HG02840 (cell line): ENCODE data around the gene FSTL1.

Experiments
- ATAC-seq: cut with Tn5 transposase; IDR thresholded peaks from one replicate; pipeline ENCODE4 v1.9.1; 2021; ENCODE audit warnings: mild to moderate bottlenecking, moderate library complexity, moderate number of reproducible peaks; ENCODE audit not compliant: unreplicated experiment, low FRiP score

FSTL1 gene

DNA sequence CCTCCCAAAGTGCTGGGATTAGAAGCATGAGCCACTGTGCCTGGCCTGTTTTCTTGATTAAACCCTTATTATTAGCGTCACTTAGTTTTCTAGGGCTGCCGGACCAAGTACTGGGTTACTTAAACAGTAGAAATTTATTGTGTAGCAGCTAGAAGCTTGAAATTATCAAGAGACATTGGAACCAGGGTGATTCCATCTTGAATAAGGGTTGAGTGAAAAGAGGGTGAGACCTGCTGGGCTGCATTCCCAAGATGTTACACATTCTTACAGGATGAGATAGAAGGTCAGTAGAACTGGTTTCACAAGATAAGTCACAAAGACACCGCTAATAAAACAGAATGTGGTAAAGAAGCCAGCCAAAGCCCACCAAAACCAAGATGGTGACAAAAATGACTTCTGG, 18.6 kb upstream of the FSTL1 start:
- ATAC-seq: no peak

DNA sequence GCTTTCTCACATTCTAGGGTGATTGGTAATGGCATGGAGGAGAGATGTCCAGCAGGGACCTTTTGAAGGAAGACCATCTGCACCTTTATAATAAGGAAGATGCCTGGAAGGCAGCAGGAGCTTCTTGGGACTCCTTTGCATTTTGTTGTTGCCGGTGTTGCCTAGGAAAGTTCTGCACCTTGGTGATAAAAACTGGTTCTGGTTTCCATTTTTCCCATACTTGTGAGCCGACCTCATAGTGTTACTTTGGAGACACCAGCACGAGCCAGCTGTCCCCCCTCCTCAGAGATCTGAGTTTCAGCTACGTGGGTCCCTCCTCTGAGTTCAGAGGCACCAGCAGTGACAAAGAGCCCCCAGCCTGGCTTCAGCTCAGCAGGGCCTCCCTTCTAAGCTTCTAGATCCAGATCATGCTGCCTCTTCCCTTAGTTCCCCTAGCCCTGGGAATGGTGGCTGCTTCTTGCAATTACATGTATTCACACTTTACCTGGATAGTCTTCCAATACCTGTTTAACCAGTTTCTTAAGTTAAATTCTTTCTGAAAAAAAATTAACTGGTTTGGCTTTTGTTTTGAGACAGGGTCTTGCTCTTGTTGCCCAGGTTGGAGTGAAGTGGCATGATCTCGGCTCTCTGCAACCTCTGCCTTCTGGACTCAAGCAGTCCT, 18.0 kb upstream of the FSTL1 start:
- ATAC-seq: no peak

DNA sequence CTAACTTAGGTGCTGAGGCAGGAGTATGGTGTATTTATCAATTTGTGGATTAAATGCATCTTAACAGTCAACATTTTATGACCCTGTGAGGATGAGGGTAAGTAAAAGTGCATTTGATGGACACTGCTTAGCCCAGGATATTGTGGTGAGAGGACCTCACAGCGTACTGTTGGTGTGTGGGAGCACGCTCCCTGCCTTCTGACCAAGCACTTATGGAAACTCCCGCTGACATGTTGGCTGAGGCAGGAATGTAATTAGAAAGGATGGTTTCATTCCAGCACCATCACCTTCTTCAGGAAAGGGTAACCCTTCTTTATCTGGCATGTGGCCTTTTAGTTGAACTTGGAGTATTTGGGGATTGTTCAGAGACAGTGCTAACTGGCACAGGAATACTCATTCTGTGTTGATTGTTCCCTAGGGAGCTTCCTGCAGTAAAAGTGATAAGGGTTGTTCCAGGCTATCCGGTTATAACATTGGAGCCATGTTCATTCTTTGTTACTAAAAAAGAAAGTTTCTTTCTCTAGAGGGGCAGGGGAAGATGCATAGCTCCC, 11.7 kb upstream of the FSTL1 start:
- no peak for ATAC-seq

DNA sequence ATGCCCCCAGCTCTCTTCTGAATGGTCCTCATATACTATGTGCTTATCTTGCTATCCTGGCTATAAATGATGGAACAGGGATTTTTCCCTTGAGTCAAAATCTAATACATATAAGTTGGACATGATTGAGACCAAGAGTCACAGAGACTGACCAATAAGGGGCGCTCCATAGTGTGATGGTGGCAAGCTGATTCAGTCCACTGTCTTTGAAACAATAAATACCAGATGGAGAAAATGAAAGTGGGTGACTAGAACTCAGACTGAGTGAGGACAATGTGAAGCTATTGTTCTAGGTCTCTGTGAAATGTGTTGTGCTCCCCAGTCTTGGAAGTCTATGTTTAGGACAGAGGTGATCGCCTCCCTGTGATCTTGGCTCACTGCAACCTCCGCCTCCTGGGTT, 10.6 kb upstream of the FSTL1 start:
- ATAC-seq: no peak

DNA sequence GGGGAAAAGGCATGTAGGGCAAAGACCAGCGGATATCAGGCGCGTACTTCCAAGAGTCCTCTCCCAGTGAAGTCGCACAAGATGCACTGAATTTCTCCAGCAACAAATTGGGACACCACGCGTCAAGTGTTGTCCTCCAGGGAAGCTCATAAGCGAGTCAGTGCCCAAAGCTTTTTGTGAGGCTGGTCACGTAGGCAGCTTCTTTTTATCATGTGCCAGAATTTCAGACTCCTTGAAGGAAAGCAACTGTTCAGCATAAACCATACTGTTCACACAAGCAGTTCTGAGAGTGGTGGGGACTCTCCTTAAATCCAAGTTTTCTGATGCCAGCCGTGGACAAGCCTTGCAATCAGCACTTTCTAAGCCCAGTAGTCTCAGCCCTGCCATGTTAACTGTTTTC, 10.1 kb upstream of the FSTL1 start:
- no peak for ATAC-seq

DNA sequence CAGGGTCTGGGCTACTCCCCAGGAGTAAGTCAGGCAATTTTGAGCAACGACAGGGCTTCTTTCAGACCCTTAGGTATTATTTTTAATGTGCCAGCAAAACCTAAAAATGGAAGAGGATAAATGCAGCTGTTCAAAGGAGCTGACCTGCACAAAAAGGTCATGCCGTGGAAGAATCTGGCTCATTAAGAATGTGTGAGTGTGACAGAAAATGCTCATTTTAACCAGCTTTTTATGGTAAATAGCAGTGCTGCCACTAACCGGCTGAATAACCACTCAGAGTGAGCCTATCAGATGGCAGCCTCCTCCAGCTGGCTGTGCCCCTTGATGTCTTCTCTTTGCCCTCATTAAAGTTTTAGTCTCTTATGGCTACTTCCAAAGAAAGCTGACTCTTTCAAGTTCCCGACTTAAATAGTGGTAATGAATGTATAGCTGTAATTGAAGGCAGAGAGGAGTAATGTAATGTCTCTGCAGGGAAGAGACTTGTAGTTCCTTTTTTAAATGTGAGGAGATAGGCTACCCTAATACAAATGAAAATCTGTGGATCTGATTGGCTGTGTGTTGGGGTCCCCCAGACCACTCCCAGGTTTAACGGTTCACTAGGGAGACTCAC, 9.5 kb upstream of the FSTL1 start:
- ATAC-seq: no peak

DNA sequence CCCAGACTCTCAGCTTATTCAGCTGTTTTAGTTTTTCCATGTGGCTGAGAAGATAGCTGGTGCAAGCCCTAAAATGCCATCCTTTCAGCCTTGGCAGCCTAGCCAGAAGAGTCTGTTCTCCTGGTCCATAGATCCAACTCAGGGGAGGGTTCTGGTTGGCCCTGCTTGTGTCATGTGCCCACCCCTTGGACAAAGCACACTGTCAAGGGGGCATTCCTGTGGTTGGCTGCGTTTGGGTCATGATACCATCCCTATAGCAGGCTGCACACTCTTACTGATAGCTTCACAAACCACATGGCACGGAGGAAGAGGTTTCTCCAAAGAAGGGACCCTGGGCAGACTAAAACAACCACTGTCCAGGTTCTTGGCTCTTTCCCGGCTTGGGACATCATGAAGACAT, 8.4 kb upstream of the FSTL1 start:
- ATAC-seq: no peak

DNA sequence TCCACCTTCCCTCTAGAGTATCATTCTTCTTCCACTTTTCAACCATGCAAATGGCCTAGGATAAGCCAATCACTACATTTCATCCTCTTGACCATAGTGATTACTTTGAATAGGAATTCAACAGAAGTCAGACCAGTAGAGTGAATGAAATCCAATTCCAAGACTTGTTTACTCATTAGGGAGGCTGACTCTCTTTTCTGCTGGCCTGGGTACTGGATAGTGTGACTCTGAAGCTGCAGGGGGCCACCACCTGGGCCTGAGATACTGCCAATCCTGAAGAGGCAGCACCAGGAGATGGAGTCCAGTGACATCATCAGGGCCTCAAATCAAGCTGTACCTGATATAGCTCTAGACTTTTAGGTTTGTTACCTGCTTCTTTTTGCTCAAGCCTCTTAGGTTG, 7.0 kb upstream of the FSTL1 start:
- no peak for ATAC-seq

DNA sequence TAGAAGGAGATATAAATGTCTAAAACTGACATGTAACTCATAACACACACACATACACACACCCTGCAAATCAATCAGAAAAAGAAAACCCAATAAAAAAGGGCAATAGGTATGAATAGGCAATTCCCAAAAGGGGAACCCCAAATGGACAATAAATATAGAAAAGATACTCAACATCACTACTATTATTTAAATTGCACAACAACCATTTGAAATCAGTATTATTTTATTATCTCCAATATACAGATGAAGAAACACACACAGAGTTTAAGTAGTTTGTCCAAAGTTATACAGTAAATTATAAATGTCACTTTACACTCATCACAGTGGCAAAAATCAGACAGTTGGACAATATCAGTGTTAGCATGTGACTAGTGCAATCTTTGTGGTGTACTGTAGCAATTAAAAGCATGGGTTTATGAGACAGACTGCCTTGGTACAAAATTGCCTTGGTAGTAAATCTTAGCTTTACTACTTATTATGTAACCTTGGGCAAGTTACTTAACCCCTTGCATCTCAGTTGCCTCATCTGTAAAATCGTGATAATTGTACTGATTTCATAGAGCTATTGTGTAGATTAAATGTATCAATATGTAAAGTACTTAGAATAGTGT, 3.4 kb upstream of the FSTL1 start:
- ATAC-seq: no peak

DNA sequence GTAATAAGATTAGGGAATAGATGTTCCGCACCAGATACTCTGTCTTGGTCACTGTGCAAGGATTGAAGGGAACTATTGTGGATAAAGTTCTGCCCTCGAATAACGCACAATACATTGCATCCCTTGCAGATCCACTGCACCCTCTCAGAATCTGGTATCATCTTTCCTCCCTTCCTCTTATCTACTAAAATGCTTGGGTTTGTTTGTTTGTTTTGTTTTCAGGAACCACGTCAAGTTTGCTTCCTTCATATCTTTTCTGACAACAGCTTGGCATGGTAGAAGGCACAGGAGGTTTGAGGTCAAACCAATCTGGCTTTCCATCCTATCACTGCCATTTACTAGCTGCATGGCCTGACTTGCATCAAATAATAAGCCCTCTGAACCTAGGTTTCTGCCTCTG, 2.0 kb upstream of the FSTL1 start:
- ATAC-seq: no peak

DNA sequence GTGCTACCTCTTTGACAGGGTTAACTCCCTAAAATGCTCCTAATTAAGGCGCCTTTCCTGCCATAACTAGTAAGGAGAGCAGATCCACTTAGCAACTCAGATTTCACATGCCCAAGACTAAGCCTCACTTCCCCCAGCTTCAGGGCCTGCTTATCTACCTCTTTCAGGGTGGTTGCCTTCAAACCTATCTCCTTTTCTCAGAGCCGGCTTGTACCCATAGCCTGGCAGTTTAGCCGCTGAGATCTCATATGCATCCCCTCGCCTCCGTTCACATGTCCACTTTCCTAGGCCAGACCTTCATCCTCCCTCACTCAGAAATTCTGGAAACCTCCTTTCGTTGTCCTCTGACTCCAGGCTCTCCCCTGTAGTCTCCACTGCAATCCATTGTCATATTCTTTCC, 1.0 kb upstream of the FSTL1 start:
- no peak for ATAC-seq

DNA sequence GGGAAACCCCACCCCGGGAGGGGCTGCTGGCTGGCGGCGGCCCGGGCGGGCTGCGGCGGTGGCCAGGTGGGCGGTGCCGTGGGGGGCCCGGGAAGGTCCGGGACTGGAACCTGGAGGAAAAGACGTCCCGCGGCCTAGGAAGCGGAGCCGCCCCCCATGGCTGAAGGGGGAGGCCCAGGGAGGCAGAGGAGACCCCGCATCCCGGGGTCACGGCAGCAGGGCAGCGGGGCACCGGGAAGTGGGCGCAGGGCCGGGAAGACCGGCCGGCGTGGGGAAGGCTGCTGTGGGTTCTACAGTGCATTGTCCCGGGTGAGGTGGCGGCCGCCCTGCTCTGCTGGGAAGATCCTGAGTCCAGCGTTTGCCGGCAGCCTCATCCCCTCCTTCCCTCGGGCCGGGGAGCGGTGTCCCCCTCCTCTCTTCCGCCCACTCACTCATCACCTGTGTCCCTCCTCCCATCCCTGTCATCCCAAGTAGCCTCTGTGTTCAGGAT, 525 bp upstream of the FSTL1 start:
- no peak for ATAC-seq

DNA sequence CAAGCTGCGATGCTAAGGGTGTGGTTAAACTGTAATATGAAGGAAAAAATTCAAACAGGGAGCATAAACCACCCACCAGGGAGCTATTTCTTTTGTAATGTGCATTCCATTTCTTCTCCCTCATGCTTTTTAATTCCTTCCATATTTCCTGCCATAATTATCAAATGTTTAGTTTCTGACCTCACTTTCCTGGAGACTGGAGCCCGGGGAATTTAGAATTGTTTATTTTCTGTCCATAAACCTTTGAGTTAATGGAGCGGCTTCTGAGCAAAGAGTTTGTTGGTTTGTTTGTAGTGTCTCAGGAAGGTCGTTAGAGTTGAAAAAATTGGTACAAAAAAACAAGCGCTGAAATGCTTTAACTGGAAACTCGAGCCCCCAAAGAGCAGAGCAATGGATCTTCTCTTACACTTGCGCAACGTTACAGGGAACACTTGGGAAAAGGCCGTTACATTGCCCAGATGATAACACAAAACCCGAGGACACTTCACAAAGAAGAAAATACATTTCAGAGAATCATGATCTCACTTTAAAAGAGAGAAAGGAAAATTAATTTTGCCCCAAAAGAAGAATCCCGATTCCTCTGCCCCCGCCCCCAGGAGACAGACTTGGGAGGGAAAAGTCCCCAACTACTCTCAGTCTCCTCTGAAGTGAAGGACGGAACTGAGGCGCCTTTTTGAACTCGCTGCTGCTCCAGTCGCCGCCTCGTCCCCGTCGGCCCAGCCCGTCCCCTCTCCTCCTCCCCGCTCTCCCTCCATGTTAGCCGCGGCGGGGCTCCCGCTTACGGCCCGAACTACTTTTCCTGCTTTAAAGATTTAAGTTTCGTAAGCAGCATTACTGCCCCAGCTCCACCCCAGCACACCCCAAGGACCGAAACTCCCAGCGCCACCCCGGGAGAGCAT, 842 bp downstream of the FSTL1 start:
- ATAC-seq: no peak

DNA sequence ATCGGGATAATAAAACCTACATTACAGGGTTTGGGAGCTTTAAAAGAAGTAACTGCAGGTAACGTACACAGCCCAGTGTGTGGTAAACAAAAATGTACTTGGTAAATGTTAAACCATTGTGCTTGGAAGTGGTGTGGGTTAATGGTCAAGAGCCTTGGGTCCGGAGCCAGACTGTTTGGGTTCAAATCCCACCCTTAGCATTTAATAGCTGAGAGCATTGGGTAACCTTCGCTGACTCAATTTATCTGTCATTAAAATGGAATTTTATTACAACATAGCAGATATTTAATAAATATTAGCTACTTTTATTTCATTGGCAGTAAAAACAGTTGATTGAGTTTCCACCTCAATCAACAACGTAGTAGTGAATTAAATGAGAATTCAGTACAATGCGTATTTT, 1.5 kb downstream of the FSTL1 start:
- ATAC-seq: no peak

DNA sequence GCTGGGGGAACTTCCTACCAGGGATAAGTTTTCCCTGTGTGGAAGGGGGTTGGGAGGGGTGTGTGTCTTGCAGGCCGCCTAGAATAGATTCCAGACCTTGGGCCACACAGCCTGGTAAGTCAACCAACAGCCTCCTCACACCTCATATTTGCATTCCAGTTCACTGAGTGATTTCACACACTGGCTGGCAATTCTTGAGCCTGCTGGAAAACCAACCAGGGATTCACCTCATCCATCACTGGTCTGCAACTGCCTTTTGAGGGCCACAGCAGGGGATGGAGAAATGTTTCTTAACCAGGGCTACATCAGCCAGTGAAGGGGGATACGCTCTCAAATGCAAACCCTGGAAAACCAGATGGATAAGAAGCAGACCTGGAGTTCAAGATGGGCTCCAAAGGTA, 2.0 kb downstream of the FSTL1 start:
- ATAC-seq: no peak

DNA sequence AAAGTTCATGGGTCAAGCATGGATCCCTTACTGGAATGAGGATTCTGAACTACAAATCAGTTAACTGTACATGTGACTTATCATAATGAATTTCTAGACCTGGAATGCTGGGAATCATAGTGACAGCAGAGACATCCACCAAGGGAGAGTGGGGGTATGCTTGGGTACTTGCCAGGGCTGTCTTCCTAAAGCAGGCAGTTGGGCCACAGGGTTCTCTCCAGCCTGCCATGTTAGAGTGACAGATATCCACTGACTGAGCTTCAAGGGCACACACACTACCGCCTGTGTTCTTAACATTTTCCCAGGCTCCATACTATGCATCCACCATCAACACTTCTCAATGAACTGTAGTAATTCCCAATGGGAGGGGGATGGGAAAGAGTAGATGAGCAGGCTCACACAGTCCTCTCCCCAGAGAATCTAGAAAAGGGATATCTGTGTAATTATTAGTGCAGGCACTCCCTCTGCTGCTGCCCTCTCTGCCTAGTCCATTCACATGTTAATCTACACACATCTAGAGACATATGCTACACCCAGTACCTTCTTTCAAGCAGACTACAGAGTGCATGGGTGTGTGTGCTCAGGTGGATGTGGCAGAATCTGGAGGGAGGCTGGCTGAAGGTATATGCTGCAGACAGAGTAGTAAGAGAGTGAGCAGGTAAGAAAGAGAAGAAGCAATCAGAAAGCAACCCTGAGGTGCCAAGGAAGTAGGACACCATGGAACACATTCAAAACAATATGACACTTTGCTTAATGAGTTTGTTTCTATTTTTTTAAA, 3.7 kb downstream of the FSTL1 start:
- no peak for ATAC-seq

DNA sequence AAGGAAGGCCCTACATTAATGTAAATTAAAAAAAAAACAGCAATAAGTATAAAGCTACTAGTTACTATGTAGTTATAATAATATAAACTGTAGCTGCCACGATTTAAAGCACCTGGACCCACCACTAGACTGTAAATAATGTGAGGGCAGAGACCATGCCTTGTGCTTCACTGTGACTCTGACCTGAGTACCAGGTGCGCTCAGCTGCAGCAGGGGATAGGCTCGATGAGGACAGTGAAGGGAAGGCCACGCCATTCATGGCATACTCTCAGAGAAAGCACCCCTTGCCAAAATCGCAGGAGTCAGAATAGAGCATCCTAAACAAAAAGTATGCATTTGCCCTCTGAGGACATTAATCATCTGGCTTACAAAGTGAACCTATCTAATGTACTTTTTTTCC, 5.1 kb downstream of the FSTL1 start:
- no peak for ATAC-seq

DNA sequence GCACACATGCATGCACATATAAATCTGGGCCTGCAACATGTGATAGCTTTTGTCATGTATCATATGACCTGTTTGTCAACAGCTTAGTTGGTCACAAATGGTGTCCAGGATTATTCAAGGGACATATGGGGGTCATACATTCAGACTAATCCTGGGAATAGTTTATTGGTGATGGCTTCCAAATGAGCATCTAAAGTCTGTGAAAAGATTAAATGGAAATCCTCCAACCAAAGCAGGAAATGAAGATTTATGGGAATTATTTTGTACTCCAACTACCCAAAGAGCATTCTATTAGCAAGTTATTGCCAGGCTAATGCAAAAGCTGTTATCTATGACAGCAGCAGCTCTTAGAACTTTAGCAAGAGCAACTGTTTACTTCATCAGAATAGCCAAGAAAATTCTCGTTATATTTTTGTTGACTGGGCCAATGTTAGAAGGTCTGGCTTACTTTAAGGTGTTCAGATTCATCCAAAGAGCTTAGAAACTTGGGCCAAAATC, 7.1 kb downstream of the FSTL1 start:
- no peak for ATAC-seq

DNA sequence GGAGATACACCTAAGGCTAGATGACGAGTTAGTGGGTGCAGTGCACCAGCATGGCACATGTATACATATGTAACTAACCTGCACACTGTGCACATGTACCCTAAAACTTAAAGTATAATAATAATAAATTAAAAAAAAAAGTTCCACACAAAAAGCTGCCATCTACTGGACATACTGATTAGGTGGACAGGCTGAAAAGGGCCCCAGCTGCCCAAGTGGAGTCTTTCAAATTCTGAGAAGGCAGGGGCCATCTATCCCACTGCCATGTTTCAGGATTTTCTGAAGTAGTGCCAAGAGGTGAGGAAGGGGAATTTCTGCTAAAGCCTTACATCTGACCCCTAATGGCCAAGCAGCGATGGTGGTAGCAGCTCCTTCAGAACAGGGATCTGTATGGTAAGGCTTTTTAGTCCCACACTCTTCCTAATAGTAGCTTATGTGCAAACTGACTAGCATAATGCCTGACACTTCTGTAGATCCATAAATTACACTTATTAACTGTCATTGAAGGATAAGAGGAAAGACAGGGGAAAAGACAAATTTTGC, 7.7 kb downstream of the FSTL1 start:
- ATAC-seq: no peak

DNA sequence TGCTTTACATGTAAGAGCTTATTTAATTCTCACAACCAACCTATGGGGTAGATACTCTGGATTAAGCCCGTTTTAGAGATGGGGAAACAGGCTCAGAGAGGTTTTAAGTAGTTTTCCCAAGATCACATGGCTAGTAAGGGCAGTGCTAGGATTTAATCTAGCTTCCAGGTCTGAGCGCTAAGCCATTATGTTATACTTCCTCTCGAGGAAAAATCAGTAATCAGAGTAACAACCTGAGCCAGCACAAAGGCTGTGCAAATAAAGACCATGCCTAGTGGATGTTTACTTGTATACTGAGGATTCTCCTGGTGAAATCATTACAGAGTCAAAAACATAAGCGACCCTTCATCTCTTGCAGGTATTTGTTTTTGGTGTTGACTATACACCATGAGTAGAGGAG, 9.0 kb downstream of the FSTL1 start:
- ATAC-seq: no peak
